ENCODE measurements around the gene DAZAP1.

Gene DAZAP1

DNA sequence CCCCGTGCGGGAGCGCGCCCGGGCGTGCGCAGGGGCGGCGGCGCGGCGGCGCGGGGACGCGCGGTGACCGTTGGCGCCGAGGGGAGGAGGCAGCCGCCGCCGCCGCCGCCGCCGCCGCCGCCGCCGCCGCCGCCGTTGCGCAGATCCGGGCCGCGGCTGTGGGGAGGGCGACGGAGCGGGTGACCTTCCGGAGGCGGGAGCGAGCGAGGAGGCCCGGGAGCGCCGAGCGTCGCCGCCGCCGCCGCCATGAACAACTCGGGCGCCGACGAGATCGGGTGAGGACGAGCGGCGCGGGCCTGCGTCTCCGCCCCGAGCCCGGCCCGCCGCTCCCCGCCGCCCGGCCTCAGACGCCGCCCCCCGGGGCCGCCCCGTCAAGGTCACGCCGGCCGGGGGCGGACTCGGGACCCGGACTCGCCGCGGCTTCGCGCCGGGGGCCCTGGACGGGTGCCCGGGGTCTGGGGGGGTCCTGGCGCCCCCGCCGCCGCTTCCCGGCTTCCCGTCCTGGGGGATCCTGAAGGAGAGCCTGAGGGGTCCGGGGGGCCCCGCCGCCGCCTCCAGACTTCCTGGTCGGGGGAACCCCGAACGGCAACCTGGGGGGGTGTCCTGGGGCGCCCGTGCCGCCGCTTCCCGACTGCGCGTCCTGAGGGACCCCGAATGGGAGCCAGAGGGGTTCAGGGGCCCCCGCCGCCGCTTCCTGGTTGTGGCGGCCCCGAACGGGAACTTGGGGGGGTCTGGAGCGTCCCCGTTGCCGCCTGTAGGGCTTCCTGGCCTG is at the start of gene DAZAP1:
Gene DAZAP1 (plus strand): TSS at position 59 of the 772 bp plus-strand sequence. CDS start 188 bp downstream, at position 247.
- no peak for DNase-seq

DNA sequence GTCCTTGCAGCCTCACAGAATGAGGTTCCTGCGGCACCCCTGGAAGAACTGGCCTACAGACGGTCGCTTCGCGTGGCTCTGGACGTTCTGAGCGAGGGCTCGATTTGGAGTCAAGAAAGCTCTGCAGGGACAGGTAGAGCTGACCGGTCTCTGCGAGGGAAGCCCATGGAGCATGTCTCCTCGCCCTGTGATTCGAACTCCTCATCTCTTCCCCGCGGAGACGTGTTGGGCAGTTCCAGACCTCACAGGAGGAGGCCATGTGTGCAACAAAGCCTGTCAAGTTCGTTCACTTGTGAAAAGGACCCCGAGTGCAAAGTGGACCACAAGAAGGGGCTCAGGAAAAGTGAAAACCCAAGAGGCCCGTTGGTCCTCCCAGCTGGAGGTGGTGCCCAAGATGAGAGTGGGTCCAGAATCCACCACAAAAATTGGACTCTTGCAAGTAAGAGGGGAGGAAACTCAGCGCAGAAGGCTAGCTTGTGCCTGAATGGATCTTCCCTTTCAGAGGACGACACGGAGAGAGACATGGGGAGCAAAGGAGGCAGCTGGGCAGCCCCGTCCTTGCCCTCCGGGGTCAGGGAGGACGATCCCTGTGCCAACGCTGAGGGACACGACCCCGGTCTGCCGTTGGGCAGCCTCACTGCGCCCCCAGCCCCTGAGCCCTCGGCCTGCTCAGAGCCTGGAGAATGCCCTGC is 47.1 kb upstream of the DAZAP1 start:
- DNase-seq: no peak

DNA sequence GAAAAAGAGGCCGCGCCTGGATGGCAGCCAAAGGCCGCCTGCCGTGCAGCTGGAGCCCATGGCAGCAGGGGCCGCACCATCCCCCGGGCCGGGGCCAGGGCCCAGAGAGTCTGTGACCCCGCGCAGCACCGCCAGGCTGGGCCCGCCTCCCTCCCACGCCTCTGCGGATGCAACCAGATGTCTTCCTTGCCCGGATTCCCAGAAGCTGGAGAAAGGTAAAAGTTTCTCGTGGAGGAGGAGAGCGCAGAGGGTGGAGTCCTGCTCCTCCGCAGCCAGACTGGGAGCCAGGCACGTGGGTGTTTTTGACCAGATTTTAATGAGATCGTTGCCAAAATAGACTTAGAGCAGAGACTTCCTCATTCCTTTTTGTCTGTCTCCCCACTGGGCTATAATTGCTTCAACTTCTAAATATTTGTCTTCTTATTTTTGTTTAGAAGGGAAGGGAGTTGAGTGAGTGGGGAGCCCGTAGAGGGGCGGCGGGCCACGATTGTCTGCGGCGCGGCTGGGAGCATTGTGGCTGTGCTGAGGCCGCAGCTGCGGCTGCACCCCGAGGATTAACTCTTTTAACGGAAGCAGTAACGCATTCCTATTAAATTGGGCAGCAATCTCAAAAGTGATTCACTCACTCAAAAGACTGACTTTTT is 46.4 kb upstream of the DAZAP1 start:
- DNase-seq: peak; percentile 83

DNA sequence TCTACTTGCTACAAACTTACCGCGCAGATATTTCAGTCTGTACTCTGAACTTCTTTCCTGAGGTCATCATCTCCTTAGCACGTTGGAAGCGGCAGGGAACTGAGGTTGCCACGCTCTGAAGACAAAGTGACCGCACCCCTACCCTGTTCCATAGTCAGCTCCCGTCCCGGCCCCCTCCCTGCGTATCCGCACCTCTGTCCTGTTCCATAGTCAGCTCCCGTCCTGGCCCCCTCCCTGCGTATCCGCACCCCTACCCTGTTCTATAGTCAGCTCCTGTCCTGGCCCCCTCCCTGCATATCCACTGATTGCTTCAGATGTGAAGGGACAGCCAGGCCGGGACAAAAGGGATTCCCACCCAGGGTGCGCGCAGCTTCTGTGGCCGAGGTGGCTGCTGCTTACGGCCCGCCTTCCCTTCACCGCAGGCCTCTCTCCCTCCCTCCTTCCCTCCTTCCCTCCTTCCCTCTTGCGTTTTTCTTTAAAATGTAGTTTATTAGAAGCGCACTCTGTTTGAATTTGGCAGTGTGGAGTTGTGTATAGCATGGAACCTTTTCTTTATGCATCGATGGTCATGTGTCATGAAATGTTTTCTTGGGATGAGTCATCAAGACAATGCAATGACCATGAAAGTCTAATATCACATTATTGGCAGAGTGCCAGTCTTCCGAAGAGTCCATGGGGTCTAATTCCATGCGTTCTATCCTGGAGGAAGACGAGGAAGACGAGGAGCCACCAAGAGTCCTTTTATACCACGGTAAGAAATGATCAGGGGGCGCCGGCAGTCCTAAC is 45.6 kb upstream of the DAZAP1 start:
- no peak for DNase-seq

DNA sequence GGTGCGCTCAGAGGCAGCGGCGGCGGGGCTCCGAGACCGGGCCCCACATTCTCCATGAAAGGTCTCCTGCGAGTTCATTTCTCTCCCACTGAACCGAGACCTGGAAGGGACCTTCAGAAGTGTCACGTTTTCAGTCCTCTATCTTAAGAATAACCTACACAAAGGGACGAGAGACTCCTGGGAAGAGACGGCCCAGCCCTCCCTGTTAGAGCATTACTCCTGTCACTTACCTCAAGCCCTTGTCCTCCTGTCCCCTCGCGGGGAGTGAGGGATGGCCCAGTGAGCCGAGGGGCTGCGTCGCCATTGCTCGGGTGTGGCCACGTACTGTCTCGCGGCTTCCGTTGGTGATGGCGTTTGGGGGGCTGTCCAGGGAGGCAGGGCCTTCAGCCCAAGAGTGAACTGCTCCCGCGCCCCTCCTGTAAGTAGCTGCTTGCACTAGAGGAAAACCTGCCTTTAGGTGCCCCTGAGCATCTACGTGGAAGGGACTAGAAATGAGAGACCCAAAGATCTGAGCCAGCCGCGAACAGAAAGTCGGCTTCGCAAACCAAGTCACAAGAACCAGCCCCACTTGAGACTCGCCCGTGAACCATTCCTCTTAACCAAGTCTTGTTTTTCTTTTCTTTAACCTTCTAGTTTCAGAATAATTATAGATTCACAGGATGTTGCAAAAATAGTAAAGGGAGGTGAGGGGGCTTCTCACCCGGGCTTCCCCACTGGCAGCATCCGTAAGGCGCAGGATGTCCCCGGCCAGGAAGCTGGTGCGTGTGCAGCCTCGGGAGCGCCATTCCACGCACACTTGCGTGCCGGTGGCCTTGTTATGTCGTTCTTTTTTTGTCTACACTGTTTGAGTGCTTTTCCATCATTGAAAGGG is 44.8 kb upstream of the DAZAP1 start:
- DNase-seq: no peak

DNA sequence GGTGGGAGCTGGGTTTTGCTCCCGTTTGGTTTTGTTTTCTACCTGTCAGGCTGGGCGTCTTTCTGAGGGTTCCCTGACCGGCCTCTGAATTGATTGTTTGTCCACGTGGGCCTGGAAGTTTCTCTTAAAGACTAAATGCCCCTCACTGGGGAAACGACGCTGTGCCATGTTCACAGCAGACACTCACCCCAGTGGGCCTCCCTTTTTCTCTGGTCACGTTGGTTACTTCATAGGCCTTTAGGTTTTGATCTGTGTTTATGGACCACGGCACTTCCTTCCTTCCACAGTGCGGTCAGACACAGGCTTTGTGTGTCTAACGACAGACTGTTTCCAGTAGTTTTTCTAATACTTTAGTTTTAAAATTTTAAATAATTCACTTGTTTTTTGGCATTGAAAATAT is 43.8 kb upstream of the DAZAP1 start:
- DNase-seq: no peak

DNA sequence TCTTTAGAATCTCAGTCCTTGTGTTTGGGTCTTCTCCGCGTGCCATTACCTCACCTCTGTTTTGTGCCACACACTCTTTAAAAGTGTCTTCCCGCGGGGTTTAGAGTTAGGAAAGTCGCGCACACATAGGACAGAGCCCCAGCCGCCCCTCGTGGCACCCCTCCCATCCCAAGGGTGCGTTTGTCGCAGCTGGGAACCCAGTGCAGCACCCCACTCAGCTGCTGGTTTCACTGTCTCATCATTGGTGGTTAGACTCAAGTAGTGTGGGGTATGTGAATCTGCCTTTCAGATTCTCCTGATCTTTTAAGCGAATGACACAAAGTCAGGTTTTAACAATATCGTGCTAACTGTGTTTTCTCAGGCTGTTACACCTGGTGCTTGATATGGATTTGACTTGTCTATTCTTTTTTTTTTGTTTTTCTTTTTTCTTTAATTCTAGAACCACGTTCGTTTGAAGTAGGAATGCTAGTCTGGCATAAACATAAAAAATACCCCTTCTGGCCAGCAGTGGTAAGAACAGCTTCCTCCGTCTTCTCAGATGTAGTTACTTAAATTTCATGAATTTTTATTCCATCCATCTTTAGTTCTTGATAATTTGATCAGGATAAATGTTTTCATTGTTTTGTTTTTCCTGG is 43.2 kb upstream of the DAZAP1 start:
- no peak for DNase-seq

DNA sequence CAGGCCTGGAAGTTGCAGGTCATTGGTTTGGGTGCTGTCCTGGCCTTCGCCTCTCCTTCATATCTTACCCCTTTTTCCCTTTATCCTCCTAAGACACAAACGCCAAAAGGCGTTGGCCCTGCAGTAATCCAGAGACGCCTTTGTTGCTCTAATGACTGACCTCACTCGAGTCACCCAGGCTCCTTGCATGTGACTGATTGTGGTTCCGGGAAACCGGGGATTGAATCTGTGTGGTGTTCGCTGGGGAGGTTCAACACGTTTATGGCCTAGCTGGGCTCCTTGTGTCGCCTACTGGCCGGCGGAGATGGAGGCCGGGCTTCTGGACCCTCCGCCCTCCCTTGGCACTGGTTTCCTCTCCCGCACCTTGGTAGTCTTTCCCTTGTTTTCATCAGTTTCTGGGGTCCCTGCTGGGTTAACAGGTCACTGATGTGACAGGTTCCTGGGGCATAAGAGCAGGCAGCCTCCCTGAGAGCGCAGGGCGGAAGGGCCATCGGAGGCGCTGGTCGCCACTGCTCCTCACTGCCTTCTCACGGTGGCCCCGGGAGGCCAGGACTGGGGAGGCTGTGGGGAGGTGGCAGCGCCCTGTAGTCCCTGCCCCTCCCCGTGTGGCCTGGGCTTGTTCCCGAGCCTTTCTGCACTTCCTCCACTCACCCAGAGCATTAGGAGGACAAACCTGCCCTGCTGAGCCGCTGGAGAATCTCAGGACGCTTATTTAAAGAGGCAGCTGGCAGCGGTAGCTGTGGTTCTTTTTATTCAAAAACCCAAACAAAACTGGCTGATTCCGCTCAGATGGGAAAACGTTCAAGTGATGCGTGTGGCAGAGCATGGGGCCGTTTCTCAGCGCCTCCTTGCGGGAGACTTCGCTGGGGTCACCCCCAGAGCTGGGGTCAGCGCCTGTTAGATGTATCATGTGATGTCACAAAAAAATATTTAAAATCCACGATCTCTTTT is 41.8 kb upstream of the DAZAP1 start:
- no peak for DNase-seq

DNA sequence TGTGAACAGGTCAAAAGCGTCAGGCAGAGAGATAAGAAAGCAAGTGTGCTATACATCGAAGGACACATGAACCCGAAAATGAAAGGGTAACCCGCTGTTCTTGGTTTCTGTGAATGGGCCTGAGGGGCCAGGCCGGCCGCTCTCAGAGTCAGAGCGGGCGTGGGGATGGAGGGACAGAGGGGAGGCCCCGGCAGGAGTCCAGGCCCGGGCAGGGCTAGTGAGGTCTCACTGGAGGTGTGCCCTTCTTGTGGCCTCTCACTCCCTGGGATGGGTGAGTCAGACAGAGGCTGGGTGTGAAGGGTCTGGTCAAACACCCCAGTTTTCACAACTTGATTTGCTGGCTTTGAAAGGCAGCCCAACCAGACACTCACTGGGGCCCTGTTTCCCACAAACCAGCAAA is 41.1 kb upstream of the DAZAP1 start:
- DNase-seq: no peak

DNA sequence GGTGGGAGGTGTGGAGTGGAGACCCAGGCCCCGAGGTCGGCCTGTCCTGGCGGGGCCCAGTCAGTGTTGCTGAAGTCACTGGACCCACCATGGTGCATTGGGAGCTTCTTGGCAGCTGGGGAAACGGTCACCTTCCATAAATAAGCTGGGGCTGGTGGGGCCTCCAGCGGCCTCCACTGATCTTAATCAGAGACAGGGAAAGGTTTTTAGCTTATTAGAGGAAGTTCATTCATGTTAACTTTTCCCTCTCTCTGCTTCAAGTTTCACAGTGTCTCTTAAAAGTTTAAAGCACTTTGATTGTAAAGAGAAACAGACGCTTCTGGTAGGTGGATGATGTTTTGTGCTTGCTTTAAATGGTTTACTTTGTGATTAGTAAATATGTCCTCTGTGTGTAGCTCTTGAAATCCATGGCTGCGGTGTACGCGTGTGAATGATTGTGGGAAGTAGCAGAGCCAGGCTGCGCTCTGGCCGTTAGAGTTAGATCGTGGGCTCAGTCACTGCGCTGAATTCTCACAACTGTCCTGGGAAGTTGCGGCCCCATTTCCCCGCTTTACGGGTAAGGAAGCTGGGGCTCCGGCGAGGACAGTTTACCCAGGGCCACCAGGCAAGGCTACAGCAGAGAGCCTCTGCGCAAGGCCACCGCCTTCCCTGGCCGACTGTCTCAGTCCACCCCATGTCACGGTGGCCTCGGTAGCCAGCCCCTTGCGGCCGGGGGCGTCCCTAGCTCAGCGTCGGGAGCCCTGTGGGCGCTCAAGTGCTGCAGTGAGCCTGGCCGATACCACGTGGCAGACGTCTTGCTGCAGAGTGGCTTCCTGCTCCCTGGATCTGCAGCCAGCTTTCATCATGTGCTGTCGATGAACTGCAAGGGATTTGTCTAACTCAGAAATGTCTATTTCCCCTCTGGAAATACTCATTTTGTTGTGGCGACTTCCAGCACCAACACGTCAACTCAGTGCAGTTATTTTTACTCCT is 40.2 kb upstream of the DAZAP1 start:
- DNase-seq: no peak

DNA sequence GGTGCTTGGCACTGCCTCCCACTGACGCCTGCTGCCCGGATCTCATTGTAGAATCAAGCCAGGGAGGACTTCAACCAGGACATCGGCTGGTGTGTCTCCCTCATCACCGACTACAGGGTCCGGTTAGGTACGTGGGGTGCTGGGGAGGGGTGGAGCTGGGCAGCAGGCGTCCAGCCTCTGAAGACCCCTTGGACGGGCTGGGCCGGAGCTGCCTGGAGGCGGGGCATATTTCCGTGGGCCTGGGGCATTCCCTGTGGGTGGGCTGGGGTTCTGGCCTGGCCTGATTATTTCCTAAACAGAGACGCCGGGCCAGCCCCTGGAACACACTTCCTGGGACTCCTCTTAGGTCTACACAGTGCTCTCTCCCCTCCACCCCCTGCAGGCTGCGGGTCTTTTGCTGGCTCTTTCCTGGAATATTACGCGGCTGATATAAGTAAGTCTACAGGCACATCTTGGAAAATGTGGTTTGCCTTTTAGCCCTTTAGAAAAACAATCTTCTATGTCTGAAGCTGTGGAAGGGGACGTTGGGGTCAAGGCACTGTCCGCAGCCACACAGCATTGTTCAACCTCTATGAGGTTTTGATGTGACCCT is 38.1 kb upstream of the DAZAP1 start:
- no peak for DNase-seq

DNA sequence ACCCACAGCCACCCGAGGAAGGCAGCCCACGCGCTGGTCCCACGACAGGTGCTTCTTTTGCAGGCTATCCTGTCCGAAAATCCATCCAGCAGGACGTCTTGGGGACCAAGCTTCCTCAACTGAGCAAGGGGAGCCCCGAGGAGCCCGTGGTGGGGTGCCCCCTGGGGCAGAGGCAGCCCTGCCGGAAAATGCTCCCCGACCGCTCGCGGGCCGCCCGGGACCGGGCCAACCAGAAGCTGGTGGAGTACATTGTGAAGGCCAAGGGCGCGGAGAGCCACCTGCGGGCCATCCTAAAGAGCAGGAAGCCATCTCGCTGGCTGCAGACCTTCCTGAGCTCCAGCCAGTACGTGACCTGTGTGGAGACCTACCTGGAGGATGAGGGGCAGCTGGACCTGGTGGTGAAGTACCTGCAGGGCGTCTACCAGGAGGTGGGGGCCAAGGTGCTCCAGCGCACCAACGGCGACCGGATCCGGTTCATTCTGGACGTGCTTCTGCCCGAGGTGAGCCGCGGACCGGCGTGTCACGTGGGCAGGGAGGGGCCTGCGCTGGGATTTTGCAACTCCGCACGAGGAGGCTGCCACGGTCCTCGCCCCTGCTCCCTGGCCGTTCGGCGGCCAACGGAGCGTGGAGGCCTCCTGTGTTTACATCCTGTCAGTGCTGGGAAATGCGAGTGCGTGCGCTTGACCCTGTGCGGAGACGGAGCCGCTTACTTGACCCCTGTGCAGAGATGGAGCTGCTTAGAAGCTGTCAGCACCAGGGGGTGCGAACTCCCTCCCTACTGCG is 36.6 kb upstream of the DAZAP1 start:
- DNase-seq: no peak

DNA sequence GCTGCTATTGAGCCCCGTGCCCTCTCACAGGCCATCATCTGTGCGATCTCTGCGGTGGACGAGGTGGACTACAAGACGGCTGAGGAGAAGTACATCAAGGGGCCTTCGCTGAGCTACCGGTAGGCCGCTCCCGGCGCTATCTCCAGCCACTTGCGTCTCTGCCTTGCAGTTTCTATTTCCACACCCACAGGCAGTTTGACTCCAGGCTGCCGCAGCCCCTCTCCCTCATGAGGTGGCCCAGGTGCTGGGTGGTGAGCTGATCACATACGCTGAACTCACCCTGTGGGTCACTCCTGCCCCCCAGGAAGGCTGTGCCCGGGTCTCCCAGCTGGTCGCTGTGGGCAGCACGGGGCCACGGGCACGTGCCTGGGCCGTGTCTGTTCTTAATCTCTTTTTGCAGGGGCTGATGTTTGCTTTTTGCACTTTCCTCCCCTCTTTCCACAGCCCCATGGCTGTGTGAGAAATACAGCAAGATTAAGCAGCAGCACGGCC is 34.3 kb upstream of the DAZAP1 start:
- DNase-seq: no peak

DNA sequence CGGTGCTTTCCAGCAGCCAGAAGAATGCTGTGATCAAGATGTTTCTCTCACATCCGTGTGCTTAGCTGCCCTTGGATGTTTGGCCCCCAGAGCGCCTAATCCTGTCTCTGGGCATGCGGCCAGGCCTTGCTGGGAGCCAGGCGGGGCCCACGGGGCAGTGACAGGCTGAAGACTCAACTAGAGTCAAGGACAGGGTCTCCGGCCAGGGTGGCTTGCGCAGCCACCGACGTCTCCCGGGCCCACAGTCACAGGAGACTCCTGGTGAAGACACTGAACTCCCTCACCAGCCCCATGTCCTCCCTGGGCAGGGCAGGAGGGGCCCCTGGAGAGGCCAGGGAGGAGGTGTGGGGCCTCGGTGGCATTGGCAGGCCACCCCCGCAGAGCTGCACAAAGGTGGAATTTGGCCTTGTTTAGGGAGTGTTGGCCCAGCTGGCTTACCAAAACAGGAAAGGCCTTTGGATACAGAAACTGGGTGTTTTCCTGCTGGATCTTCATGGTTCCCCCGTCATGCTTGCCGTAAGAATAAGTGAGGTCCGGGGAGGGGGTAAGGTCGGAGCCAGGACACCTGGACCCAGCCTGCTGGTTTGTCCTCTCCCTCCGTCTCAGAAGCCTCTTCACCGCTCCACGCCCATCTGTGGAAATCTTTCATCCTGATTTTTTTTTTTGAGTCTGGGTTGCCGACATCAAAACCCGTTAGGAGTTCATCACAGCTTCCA is 33.7 kb upstream of the DAZAP1 start:
- no peak for DNase-seq

DNA sequence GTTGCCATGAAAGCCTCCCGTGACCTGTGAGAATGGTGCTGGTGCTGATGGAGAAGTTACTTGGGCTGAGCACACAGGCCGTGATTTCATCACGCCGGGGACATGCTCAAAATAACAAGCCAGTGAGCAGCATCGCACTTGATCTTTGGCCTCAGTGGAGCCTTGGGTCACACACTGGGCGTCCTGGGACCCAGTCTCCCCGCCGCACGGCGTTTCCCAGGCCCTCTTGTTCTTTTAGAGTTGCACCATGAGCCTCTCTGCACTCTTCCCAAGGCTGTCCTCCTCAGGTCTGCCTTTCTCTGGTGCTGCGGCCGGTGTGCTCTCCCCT is 33.2 kb upstream of the DAZAP1 start:
- no peak for DNase-seq

DNA sequence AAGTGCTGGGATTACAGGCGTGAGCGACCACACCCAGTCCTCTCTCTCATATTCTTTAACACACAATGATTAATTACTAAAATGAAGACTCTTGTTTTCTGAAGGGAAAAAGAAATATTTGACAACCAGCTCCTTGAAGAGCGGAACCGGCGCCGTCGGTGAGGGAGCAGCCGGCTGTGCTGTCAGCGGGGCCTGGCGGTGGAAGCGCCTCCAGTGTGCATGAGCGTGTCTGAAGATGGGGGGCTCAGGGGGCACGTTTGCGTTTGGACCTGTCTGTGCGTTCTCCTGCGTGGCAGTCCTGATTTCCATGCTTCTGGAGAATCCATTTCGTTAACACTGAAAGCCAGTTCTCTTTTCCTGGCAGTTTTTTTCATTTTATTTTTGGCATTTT is 31.0 kb upstream of the DAZAP1 start:
- no peak for DNase-seq
